ENCODE data around the gene SERP2.

- TF ChIP-seq POLR2AphosphoS5 (IDR thresholded peaks at IDR 0.05) (no peak), CTCF (IDR thresholded peaks at IDR 0.05) (no peak), POLR2A (IDR thresholded peaks at IDR 0.05) (no peak)
Measured at GRCh38 chr13:44409595-44409994, 36.0 kb downstream of the SERP2 start.

All from prostate gland (tissue), 2 donors.